GM12878 (cell line): ENCODE results near the gene MYCBP2.

Source experiments
- CBX3 ChIP-seq: fragments of 200-600 bp; sonication (generic); IDR thresholded peaks from 2 replicates; pipeline ENCODE4 v1.6.1; 2016; ENCODE audit warnings: low read depth, borderline replicate concordance
- CTCF ChIP-seq, 3 experiments: IDR thresholded peaks in 2 of 3; conservative IDR thresholded peaks in 1 of 3; 2 replicates each; pipeline ENCODE4 v1.5.1; 2011; ENCODE audit warnings: low read depth in 3 of 3, low read length in 3 of 3, mild to moderate bottlenecking in 3 of 3, control low read depth in 2 of 3, moderate library complexity in 2 of 3, inconsistent platforms in 1 of 3, mixed read lengths in 1 of 3; ENCODE audit not compliant: control insufficient read depth in 2 of 3, insufficient read depth in 1 of 3; ENCODE audit errors: extremely low read depth in 1 of 3
- EZH2 ChIP-seq: IDR thresholded peaks from 2 replicates; pipeline ENCODE4 v1.6.1; 2012; ENCODE audit warnings: low read depth, mild to moderate bottlenecking, control low read depth, inconsistent platforms, low read length, borderline replicate concordance; ENCODE audit not compliant: control insufficient read depth
- HDAC6 ChIP-seq: fragments of 200-600 bp; sonication (generic); IDR thresholded peaks from one replicate; pipeline ENCODE4 v1.8.0; 2017; ENCODE audit warnings: antibody characterized with exemption; ENCODE audit not compliant: unreplicated experiment
- MXI1 ChIP-seq: fragments of 150-350 bp; IDR thresholded peaks from 2 replicates; pipeline ENCODE4 v1.6.1; 2011; ENCODE audit warnings: low read depth, mild to moderate bottlenecking, inconsistent platforms, low read length, improper control_type of control experiment
- POLR2AphosphoS5 ChIP-seq: IDR thresholded peaks from 2 replicates; pipeline ENCODE4 v1.6.1; 2011; ENCODE audit warnings: mild to moderate bottlenecking, low read length, inconsistent platforms
- REST ChIP-seq: IDR thresholded peaks from 2 replicates; pipeline ENCODE4 v1.6.1; 2012; ENCODE audit warnings: mild to moderate bottlenecking, low read depth, low read length
- ZBTB33 ChIP-seq: fragments of 450-650 bp; IDR thresholded peaks from 2 replicates; pipeline ENCODE4 v1.6.1; 2017; ENCODE audit warnings: mild to moderate bottlenecking

- TF ChIP-seq MXI1 (no peak), CTCF (IDR thresholded peaks at IDR 0.05 in 2 of 3, conservative IDR thresholded peaks at IDR 0.05 in 1 of 3; ENCODE audit: control insufficient read depth in 2 of 3, extremely low read depth in 1 of 3, insufficient read depth in 1 of 3, low read depth in 3 of 3, low read length in 3 of 3) (no peak), EZH2 (no peak), POLR2AphosphoS5 (no peak), REST (no peak), HDAC6 (no peak), ZBTB33 (no peak), CBX3 (no peak)
Observed at GRCh38 chr13:77374786-77375185, 47.9 kb upstream of the MYCBP2 start.
